NCI-H345 (cell line): ENCODE results near the gene EFNA5.

ENCODE experiments used
- DNase-seq: peaks from one replicate; lab custom pipeline; 2025; lab: John Stamatoyannopoulos, UW

EFNA5 gene

GRCh38 chr5:107391787-107392186 lies 278.9 kb downstream of the EFNA5 start:
- no peak for DNase-seq

GRCh38 chr5:107389775-107390148 lies 281.0 kb downstream of the EFNA5 start:
- DNase-seq, result no peak

- no peak for DNase-seq
These were observed 281.5 kb downstream of the EFNA5 start for GRCh38 chr5:107389130-107389774.

GRCh38 chr5:107388141-107388861 lies 282.4 kb downstream of the EFNA5 start:
- DNase-seq, result no peak

GRCh38 chr5:107387526-107388140 lies 283.1 kb downstream of the EFNA5 start:
- no peak for DNase-seq

- no peak for DNase-seq
These were observed 285.0 kb downstream of the EFNA5 start for GRCh38 chr5:107385708-107386107.

GRCh38 chr5:107384256-107384655 lies 286.5 kb downstream of the EFNA5 start:
- no peak for DNase-seq

- DNase-seq, result no peak
These were observed 287.3 kb downstream of the EFNA5 start for GRCh38 chr5:107383414-107383813.

GRCh38 chr5:107381189-107381856 lies 289.4 kb downstream of the EFNA5 start:
- no peak for DNase-seq

GRCh38 chr5:107380654-107381053 lies 290.1 kb downstream of the EFNA5 start:
- DNase-seq, result no peak

- no peak for DNase-seq
These were observed 292.4 kb downstream of the EFNA5 start for GRCh38 chr5:107378218-107378899.

- DNase-seq, result no peak
These were observed 293.5 kb downstream of the EFNA5 start for GRCh38 chr5:107377277-107377609.

GRCh38 chr5:107376546-107377276 lies 294.0 kb downstream of the EFNA5 start:
- DNase-seq, result no peak

- DNase-seq, result no peak
These were observed 297.0 kb downstream of the EFNA5 start for GRCh38 chr5:107373549-107374263.

GRCh38 chr5:107372723-107373450 lies 297.9 kb downstream of the EFNA5 start:
- no peak for DNase-seq

- no peak for DNase-seq
These were observed 300.3 kb downstream of the EFNA5 start for GRCh38 chr5:107370396-107370968.

GRCh38 chr5:107369622-107370021 lies 301.1 kb downstream of the EFNA5 start:
- no peak for DNase-seq

- no peak for DNase-seq
These were observed 302.1 kb downstream of the EFNA5 start for GRCh38 chr5:107368615-107369014.

- DNase-seq, result no peak
These were observed 302.8 kb downstream of the EFNA5 start for GRCh38 chr5:107367939-107368338.

- no peak for DNase-seq
These were observed 303.3 kb downstream of the EFNA5 start for GRCh38 chr5:107367480-107367879.
